ENCODE data around the gene MAP3K14. TPM values are rescaled to one million over a fixed set of nuclear protein-coding genes. Genes with fewer than 3 reads are reported as not detected.

MAP3K14 gene
- polyA plus RNA-seq, 1 of the 3 experiments (the other 2 are of a cell fraction) = 11.9 TPM

DNA sequence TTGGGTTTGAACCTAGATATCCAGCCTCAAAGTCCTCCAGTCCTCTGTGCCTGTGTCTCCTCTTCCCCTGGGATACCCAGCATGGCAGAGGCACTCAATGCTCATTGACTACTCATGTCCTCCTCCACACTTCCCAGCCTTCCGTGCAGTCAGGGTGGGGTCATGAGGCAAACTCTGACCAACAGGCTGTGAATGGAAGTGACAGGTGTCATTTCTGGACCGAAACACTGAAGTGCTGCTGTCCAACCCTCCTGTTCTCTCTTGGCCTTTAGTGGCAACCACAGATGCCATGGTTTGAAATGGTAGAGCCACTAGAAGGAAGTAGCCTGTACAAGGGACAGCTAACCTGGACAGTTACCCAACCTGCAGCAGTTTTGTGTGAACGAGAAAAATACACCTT is 46.7 kb upstream of the MAP3K14 start:
- no peaks in the 10 kb centered on the region for H4K20me1 ChIP-seq (ENCODE audit: insufficient read depth)
- WGBS (ENCODE audit: low lambda C conversion rate) = 94% methylated on average over 3 of the region's 3 CpGs
- H3K4me3 ChIP-seq (ENCODE audit: low read depth in 2 of 2, low read length in 1 of 2) = no peak overlapping the region
- H3K9ac ChIP-seq = no peak overlapping the region
- ChIA-PET POLR2A (no interaction called here), CTCF (interaction anchor here (1.2 to 1.6 kb wide), 4 partner anchors 22 to 144 kb away, joined by 3 to 11 read pairs (median 4); no protein-coding TSS in a partner anchor)
- peaks cover 8% of the 10 kb centered on the region for H3F3A ChIP-seq (replicated peaks; ENCODE audit: insufficient read depth)
- no peaks in the 10 kb centered on the region for H3K9me3 ChIP-seq
- no peaks in the 10 kb centered on the region for H3K4me1 ChIP-seq (ENCODE audit: control insufficient read depth in 1 of 2, insufficient read depth in 2 of 2, low read depth in 1 of 2, low read length in 1 of 2)
- DNase-seq = no peak
- no peaks in the 10 kb centered on the region for H3K27me3 ChIP-seq (ENCODE audit: insufficient read depth)
- H2AFZ ChIP-seq (ENCODE audit: low read depth) = no peak overlapping the region
- no peak overlapping the region for H3K4me2 ChIP-seq
- H3K9me2 ChIP-seq = no peaks in the 10 kb centered on the region
- H3K79me2 ChIP-seq (ENCODE audit: insufficient read depth) = no peaks in the 10 kb centered on the region
- H3K36me3 ChIP-seq (replicated peaks in 1 of 2; ENCODE audit: control insufficient read depth in 1 of 2, insufficient read depth in 2 of 2, low read length in 1 of 2) = no peaks in the 10 kb centered on the region
- TF ChIP-seq POLR2AphosphoS5 (IDR thresholded peaks at IDR 0.05; ENCODE audit: low read depth, low read length) = no peak
- TF ChIP-seq, protein P1, sequence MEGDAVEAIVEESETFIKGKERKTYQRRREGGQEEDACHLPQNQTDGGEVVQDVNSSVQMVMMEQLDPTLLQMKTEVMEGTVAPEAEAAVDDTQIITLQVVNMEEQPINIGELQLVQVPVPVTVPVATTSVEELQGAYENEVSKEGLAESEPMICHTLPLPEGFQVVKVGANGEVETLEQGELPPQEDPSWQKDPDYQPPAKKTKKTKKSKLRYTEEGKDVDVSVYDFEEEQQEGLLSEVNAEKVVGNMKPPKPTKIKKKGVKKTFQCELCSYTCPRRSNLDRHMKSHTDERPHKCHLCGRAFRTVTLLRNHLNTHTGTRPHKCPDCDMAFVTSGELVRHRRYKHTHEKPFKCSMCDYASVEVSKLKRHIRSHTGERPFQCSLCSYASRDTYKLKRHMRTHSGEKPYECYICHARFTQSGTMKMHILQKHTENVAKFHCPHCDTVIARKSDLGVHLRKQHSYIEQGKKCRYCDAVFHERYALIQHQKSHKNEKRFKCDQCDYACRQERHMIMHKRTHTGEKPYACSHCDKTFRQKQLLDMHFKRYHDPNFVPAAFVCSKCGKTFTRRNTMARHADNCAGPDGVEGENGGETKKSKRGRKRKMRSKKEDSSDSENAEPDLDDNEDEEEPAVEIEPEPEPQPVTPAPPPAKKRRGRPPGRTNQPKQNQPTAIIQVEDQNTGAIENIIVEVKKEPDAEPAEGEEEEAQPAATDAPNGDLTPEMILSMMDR (IDR thresholded peaks at IDR 0.05) = no peak
- no peak for TF ChIP-seq SIN3A (IDR thresholded peaks at IDR 0.05; ENCODE audit: borderline replicate concordance, low read depth, low read length)
- TF ChIP-seq FOXM1 (IDR thresholded peaks at IDR 0.05; ENCODE audit: low read depth) = no peak
- TF ChIP-seq GATA2 (CRISPR knock-in tag; IDR thresholded peaks at IDR 0.05) = no peak
- TF ChIP-seq, protein P2, sequence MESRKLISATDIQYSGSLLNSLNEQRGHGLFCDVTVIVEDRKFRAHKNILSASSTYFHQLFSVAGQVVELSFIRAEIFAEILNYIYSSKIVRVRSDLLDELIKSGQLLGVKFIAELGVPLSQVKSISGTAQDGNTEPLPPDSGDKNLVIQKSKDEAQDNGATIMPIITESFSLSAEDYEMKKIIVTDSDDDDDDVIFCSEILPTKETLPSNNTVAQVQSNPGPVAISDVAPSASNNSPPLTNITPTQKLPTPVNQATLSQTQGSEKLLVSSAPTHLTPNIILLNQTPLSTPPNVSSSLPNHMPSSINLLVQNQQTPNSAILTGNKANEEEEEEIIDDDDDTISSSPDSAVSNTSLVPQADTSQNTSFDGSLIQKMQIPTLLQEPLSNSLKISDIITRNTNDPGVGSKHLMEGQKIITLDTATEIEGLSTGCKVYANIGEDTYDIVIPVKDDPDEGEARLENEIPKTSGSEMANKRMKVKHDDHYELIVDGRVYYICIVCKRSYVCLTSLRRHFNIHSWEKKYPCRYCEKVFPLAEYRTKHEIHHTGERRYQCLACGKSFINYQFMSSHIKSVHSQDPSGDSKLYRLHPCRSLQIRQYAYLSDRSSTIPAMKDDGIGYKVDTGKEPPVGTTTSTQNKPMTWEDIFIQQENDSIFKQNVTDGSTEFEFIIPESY (IDR thresholded peaks at IDR 0.05; ENCODE audit: borderline replicate concordance, low read depth) = no peak
- TF ChIP-seq, protein P3, sequence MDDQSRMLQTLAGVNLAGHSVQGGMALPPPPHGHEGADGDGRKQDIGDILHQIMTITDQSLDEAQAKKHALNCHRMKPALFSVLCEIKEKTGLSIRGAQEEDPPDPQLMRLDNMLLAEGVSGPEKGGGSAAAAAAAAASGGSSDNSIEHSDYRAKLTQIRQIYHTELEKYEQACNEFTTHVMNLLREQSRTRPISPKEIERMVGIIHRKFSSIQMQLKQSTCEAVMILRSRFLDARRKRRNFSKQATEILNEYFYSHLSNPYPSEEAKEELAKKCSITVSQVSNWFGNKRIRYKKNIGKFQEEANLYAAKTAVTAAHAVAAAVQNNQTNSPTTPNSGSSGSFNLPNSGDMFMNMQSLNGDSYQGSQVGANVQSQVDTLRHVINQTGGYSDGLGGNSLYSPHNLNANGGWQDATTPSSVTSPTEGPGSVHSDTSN (IDR thresholded peaks at IDR 0.05) = no peak
- no peak for TF ChIP-seq FOSL2 (IDR thresholded peaks at IDR 0.05; ENCODE audit: borderline replicate concordance, low read depth)
- TF ChIP-seq CHD2 (IDR thresholded peaks at IDR 0.05; ENCODE audit: low read length, partially characterized antibody) = no peak
- no peak for TF ChIP-seq EZH2phosphoT487 (IDR thresholded peaks at IDR 0.05; ENCODE audit: borderline replicate concordance, low read depth)
- TF ChIP-seq NFIC (IDR thresholded peaks at IDR 0.05; ENCODE audit: borderline replicate concordance) = no peak
- no peak for TF ChIP-seq EP300 (IDR thresholded peaks at IDR 0.05; ENCODE audit: borderline replicate concordance in 1 of 2, low read depth in 1 of 2, low read length in 1 of 2)
- H3K27ac ChIP-seq (ENCODE audit: low read depth in 2 of 2, low read length in 1 of 2) = no peak overlapping the region

DNA sequence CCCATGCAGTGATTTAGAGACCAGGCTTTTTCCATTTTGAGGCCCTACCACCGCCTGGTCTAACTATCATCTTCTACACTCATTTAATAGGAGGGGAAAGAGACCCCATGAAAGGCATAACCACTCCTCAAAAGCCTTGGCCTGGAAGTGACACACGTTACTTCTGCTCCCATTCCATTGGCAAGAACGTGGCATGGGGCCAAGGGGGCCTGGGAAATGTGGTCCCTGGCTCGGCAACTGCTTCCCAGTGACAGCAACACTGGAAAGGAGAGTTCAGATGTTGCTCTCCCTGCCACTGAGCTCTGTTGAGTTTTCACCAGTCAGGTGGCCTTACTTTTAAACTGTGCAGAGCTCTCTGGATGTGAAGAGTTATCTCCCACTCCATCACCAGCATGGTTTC is 45.2 kb upstream of the MAP3K14 start:
- Histone ChIP-seq H4K20me1 (ENCODE audit: insufficient read depth) (no peaks in the 10 kb centered on the region), H3K27ac (ENCODE audit: low read depth in 2 of 2, low read length in 1 of 2) (no peak overlapping the region), H3F3A (replicated peaks; ENCODE audit: insufficient read depth) (no peaks in the 10 kb centered on the region), H3K79me2 (ENCODE audit: insufficient read depth) (no peaks in the 10 kb centered on the region), H3K4me3 (ENCODE audit: low read depth in 2 of 2, low read length in 1 of 2) (no peak overlapping the region), H3K36me3 (replicated peaks in 1 of 2; ENCODE audit: control insufficient read depth in 1 of 2, insufficient read depth in 2 of 2, low read length in 1 of 2) (no peaks in the 10 kb centered on the region), H3K9me2 (no peaks in the 10 kb centered on the region), H3K9me3 (no peaks in the 10 kb centered on the region), H3K27me3 (ENCODE audit: insufficient read depth) (no peaks in the 10 kb centered on the region), H3K9ac (no peak overlapping the region), H2AFZ (ENCODE audit: low read depth) (no peak overlapping the region), H3K4me2 (no peak overlapping the region), H3K4me1 (ENCODE audit: control insufficient read depth in 1 of 2, insufficient read depth in 2 of 2, low read depth in 1 of 2, low read length in 1 of 2) (no peaks in the 10 kb centered on the region)
- ChIA-PET CTCF (interaction anchor here (1.2 to 1.4 kb wide), 3 partner anchors 23 to 127 kb away, joined by 3 to 4 read pairs (median 4); no protein-coding TSS in a partner anchor), POLR2A (no interaction called here)
- peak; percentile 6 for DNase-seq
- WGBS (ENCODE audit: low lambda C conversion rate) = 72% methylated on average over 4 of the region's 4 CpGs
- TF ChIP-seq TCF12 (IDR thresholded peaks at IDR 0.05) (no peak), NFIC (IDR thresholded peaks at IDR 0.05; ENCODE audit: borderline replicate concordance) (no peak), SIN3A (IDR thresholded peaks at IDR 0.05; ENCODE audit: borderline replicate concordance, low read depth, low read length) (no peak), NRF1 (IDR thresholded peaks at IDR 0.05; ENCODE audit: low read depth, low read length) (no peak)
- TF ChIP-seq, protein P4, sequence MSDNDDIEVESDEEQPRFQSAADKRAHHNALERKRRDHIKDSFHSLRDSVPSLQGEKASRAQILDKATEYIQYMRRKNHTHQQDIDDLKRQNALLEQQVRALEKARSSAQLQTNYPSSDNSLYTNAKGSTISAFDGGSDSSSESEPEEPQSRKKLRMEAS (IDR thresholded peaks at IDR 0.05; ENCODE audit: low read depth) = no peak
- TF ChIP-seq, protein P1 (IDR thresholded peaks at IDR 0.05) = no peak
- TF ChIP-seq, protein P5, sequence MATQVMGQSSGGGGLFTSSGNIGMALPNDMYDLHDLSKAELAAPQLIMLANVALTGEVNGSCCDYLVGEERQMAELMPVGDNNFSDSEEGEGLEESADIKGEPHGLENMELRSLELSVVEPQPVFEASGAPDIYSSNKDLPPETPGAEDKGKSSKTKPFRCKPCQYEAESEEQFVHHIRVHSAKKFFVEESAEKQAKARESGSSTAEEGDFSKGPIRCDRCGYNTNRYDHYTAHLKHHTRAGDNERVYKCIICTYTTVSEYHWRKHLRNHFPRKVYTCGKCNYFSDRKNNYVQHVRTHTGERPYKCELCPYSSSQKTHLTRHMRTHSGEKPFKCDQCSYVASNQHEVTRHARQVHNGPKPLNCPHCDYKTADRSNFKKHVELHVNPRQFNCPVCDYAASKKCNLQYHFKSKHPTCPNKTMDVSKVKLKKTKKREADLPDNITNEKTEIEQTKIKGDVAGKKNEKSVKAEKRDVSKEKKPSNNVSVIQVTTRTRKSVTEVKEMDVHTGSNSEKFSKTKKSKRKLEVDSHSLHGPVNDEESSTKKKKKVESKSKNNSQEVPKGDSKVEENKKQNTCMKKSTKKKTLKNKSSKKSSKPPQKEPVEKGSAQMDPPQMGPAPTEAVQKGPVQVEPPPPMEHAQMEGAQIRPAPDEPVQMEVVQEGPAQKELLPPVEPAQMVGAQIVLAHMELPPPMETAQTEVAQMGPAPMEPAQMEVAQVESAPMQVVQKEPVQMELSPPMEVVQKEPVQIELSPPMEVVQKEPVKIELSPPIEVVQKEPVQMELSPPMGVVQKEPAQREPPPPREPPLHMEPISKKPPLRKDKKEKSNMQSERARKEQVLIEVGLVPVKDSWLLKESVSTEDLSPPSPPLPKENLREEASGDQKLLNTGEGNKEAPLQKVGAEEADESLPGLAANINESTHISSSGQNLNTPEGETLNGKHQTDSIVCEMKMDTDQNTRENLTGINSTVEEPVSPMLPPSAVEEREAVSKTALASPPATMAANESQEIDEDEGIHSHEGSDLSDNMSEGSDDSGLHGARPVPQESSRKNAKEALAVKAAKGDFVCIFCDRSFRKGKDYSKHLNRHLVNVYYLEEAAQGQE (IDR thresholded peaks at IDR 0.05; ENCODE audit: low read depth, low read length) = no peak

All from SK-N-SH (cell line).